Erythroblast (primary cell): Measurements from ENCODE around the gene CHI3L1.

ENCODE experiments used
- DNase-seq, 2 experiments: peaks; one replicate each; lab custom pipeline; 2025; lab: John Stamatoyannopoulos, UW
- GATA1 ChIP-seq: IDR thresholded peaks from 2 replicates; pipeline ENCODE4 v1.6.1; 2011; ENCODE audit warnings: low read depth, mild to moderate bottlenecking, control low read depth, low read length, moderate library complexity
- POLR2A ChIP-seq: IDR thresholded peaks from 2 replicates; pipeline ENCODE4 v1.6.1; 2011; ENCODE audit warnings: mild to moderate bottlenecking, low read length

CHI3L1 gene

DNA sequence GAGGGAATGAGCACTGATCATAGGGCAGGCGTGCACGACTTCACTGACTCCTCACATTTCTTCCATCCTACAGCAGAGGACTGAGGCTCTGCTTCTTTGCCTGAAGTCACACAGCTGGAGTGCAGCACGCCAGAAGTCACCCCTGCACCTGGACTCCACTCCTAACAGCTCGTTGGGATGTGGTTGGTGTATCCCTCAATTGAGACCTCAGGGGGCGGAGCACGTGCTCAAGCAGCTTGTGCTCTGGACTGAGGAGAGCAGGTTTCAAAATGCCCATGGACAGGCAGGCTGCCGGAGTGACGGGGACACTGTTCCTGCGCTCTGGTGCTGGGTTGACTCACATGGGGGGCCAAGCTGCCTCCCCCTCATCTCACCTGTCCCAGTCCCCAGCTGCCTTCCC lies 29.1 kb upstream of the CHI3L1 start:
- no peak for TF ChIP-seq POLR2A
- TF ChIP-seq GATA1: no peak
- DNase-seq: no peak

DNA sequence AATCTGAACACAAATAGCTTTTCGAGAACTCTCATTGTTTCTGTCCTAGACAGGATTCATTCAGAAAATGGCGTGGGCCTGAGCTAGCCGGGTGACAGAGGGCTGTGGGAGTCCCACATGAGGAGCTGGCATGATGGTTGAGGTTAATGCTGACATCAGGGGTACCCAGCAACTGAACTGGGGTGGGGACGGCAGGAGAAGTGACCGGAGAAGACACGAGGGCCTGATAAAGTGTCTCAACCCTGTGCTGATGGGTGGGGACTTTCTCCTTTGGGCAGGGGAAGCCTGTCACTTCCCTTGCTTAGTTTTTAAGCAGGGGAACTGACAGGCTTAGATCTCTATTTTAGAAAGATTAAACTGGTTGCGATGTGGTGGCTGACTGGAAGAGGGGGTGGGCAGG lies 28.4 kb upstream of the CHI3L1 start:
- no peak for TF ChIP-seq GATA1
- TF ChIP-seq POLR2A: no peak
- no peak for DNase-seq

DNA sequence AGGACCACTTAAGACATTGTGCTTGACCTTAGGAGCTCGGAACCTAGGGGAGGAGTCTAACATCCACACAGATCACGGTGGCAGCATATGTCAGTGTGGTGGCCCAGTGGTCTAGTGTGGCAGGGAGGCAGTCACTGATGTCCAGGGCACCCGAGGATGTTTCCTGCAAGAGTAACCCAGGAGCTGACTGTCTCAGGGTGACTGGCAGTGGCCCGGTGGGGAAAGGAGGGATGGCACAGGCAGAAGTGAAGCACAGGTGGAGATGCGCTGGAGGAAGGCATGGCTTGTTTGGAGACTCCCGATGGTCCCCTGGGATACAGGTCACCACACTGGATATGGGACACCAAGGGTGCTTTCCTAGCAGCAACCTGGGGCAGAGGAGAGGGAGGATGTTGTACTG lies 26.6 kb upstream of the CHI3L1 start:
- TF ChIP-seq GATA1: no peak
- TF ChIP-seq POLR2A: no peak
- DNase-seq: no peak

DNA sequence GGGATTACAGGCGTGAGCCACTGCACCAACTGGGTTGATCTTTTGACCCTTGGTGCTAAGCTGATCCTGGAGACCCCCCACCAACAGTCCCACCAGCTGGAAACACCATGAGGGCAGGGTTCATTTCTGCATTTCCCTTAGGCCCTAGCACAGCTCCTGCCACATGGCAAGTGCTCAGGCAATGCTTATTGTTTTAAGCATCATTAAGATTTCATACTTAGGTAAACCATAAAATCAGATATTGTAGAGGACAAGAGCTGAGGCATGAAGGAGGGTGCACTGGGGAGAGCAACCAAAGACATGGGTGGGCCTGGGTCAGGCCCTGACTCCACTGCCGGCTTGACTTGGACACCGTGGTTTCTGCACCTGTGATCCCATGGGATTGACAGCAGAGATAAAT lies 25.3 kb upstream of the CHI3L1 start:
- DNase-seq: no peak
- no peak for TF ChIP-seq GATA1
- TF ChIP-seq POLR2A: no peak

DNA sequence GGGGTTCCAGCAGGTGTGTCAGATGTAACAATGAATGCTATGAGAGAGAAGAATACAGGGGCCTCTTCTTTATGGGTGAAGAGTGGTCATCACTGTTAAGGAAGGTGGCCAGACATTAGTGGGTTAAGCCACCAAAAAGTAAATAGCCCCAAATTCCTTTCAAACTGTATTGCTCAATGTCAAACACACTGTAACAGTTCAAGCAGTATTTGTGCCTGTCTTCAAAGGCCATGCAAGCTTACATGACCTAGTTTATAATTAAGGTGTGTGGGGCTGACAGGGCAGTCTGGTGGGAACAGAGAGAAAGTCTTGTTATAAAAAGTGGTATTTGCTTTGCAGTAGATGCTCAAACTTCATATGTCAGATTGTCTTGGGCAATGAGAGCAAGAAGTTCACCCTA lies 24.5 kb upstream of the CHI3L1 start:
- DNase-seq: no peak
- TF ChIP-seq POLR2A (no peak), GATA1 (no peak)

DNA sequence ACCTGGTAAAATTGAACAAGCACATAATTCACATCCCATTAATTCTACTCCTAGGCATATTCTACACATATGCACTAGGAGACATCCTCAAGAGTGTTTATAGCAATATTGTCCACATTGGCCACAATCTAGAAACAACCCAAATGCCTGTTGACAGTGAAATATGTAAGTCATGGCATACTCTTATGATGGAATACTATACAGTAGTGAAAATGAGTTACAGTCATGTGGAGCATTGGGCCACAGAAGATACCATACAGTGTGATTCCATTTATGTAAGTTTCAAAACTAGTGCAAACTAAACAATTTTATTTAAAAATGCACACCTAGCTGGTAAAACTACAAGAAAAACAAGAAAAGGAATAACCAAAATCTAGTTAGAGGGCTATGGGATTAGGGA lies 23.8 kb upstream of the CHI3L1 start:
- no peak for DNase-seq
- TF ChIP-seq GATA1 (no peak), POLR2A (no peak)

DNA sequence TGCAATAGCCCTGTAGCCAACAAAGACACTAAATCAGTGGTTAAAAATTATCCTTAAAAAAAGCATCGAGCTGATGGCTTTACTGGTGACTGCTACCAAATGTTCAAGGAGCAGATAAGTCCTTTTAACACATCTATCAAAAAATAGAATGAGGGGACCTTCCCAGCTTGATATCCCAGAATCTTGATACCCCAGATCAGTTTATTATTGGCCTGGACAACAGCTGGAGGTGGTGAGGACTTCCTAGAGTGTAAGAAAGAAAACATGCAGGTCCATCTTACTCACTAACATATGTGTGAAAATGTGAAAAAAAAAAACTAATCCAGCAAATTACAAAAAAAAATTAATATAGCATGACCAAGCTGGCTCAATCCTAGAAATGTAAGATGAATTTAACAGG lies 21.7 kb upstream of the CHI3L1 start:
- no peak for DNase-seq
- TF ChIP-seq POLR2A (no peak), GATA1 (no peak)

DNA sequence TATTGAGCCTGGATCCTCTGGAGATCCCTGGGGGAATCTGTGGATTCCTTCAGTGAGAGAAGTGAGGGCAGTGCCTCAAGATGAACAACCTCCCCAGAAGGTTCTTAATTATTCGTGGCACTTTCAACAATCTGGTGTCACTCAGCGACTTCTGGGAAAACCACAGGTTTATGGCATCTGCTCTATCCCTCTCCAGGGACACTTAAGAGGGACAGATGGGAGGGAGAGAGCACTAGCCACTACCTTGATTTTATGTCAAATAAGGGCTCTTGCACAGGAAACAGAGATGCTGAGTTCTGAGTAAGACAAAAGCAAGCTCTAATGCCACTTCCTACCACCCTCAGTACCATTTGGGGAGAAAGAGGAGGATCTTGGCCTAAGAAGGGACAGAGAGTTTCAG lies 21.2 kb upstream of the CHI3L1 start:
- DNase-seq: no peak
- no peak for TF ChIP-seq GATA1
- TF ChIP-seq POLR2A: no peak

DNA sequence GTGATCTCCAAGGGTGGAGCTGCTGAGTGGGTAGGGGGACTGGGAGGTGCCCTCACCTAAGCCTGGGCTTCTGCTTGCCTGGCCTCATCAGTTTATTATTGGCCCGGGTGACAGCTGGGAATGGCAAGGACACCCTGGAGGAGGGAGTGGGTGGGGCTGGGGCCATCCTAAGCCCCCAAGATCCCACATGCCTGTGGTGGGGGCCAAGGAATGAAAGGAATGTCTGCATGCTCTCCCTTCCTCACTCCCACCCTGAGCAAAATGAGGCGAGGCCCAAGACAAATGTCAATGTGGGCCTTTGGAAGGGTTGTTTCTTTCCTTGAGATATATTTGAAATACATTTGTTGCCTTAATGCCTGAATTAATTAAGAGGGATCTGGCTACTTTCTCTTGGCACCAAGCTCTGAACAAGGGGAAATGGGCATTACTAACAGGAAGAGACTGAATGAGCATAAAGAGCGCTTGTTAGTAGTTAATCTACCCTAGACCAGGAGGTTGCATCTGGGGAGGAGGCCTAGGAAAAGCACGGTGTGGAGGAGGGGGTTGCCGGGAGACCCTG lies 19.7 kb upstream of the CHI3L1 start:
- DNase-seq: no peak

DNA sequence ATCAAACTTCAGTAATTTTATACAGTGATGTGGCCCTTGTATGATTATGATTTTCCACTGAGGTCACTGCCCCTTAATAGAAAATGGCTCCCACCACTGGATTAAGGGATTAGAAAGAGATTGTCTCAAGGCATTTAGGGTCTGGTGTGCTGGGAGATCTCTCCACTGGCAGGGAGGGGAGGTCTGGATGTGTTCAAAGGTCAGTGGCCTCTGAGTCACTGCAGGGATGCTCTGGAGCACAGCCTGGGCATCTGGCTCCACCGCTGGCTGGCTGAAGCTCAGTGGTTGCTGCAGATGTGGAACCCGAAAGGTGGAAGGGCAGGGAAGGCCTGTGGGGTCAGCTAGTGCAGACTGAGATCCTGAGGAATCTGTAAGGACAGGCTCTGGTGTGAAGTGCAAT lies 18.3 kb upstream of the CHI3L1 start:
- DNase-seq: no peak
- TF ChIP-seq GATA1 (no peak), POLR2A (no peak)

More for the DNA sequence above, 19.7 kb upstream of the CHI3L1 start:
- TF ChIP-seq POLR2A (no peak), GATA1 (no peak)

DNA sequence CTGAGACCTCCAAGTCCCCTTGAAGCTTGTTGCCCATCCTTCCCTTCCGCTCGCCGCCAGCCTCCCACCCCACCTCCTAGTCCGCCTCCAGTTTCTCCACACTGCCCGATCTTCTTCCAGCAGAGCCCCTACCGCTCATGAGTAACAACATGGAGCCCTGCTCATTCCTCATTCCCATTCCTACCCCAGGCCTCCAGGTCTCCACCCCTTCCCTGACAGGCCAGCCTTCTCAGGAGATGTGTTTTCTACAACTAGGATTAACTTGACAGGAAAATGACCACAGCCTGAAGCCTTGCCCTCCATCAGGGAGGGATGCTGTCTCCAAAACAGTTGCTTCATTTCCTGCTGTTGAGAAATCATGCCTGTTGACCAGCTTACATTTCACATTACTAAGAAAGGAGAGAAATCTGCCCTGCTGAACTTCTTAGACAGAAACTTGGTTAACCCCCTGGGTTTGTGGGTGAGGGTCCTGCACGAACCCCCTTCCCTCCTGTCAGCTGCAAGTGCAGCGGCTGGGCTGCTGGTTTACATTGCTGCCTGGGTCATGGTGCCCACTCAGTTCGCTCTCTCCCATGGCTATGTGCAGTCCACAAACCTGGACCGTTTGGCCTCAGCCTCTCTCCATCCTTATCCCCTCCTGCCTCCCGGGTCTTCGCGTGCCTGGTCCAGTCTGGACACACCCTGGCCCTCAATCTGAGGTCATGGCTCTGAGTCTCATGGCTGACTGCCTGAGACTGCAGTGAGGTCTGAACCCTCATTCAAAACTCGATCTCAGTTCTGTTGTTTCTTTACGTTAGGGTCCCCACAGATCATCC lies 16.1 kb upstream of the CHI3L1 start:
- DNase-seq: no peak
- TF ChIP-seq POLR2A (no peak), GATA1 (no peak)

DNA sequence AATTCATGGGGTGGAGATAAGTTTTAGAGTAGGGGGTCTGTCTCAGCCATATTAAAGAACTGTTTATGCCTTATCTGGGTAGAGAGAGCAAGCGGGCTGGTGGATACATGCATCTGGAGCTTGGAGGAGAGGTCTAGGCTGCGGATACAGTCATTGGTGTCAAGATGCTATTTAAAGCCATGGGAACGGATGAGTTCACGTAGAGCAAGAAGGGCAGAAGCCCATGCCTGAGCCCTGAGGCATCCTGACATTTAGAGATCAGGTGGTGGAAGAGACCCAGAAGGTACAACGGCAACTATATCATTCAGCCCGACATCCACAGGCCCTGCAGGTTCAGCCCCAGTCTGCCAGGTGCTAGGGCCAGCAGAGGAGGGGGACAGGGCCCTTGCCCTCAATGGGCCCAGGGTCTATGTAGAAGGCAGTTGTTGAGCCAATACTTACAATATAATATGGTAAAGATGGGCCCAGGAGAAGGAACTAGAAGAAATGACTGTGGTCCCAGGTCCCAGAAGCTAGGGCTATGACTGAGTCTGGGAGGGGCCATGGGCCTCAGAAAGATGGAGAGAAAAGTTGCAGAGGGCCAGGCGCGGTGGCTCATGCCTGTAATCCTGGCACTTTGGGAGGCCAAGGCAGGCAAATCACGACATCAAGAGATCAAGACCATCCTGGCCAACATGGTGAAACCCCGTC lies 15.2 kb upstream of the CHI3L1 start:
- no peak for TF ChIP-seq GATA1
- no peak for TF ChIP-seq POLR2A
- no peak for DNase-seq

DNA sequence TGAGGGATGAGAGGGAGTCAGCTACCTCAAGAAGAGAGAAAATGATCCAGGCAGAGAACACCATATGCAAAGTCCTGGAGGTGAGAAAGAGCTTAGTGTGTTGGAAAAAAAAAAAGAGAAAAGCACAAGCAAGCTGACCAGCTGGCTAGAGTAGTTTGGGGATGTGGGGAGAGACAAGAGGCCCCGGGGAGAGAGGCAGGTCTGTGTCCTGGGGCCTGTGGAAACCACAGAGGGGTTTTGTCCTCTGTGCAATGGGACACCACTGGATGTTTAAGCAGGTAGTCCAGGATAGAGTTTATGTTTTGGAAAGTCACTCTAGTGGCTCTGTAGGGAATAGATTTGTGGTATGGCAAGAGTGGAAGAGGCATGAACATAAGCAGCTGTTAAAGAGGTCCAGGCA lies 14.4 kb upstream of the CHI3L1 start:
- no peak for DNase-seq
- TF ChIP-seq GATA1 (no peak), POLR2A (no peak)

DNA sequence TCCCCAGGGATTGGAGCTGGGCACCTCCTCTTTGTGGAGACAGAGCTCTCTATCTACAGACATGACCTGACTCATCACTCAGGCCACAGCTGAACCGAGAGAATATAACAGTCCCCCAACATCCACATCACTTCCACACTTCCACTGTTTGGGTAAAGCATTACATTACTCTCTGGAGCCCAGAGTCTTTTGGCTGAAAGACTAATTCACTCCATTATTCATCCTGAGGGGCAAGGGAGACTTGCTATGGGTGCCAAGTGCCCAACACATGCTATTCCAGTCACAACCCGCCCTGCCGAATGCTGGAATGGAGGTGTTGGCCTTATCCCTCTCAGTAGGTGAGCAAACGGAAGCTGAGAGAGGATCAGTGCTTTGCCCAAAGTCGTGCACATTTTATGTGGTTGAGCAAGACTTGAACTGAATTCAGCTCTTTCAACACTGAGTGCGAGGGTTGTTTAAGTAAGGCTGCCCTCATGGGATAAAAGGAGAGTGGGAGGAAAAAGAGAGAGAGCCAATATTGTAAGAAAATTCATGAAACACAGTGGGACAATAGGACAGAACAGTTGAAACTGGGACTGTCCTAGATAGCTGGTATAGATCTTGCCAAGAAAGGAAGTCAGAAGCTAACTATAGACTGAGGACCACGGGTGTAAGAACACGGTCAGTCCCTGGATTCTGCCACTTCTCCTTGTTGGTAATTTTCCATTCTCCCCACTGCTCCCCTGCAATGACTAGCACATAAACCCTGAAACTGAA lies 13.5 kb upstream of the CHI3L1 start:
- no peak for DNase-seq
- TF ChIP-seq GATA1 (no peak), POLR2A (no peak)

DNA sequence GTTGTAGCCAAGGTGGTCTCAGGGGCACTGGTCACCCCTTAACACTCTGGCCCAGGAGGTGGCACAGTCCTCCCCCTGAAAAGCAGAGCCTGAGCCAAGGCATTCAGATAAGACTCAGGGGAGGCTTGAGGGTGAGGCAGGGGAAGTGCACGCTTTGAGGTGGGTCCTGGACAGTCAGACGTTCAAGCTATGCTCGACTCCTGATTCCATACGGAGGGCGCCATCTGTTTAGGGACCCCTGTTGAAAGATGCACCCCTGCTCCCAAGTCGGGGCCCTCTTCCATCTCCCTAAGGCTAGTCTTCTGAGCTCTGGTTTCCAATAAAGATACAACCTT lies 12.9 kb upstream of the CHI3L1 start:
- no peak for DNase-seq
- no peak for TF ChIP-seq POLR2A
